Duodenal mucosa (tissue), 2 donors: ENCODE data around the gene ANXA10.

Experiments used
- H3K27ac ChIP-seq: one replicate; pipeline ENCODE4 v1.7.0; 2013; ENCODE audit warnings: low read depth, low read length
- H3K27me3 ChIP-seq, 2 donors: one replicate each; pipeline ENCODE4 v1.7.0; 2013; ENCODE audit warnings: low read length in 2 of 2, control low read depth in 1 of 2; ENCODE audit not compliant: insufficient read depth in 2 of 2, control insufficient read depth in 1 of 2
- H3K36me3 ChIP-seq, 2 donors: one replicate each; pipeline ENCODE4 v1.7.0; 2013; ENCODE audit warnings: low read length in 2 of 2, control low read depth in 1 of 2; ENCODE audit not compliant: insufficient read depth in 2 of 2, control insufficient read depth in 1 of 2
- H3K4me1 ChIP-seq, 2 donors: one replicate each; pipeline ENCODE4 v1.7.0; 2013; ENCODE audit warnings: low read length in 2 of 2, control low read depth in 1 of 2; ENCODE audit not compliant: insufficient read depth in 2 of 2, control insufficient read depth in 1 of 2
- H3K4me3 ChIP-seq, 2 donors: one replicate each; pipeline ENCODE4 v1.7.0; 2013; ENCODE audit warnings: low read length in 2 of 2, low read depth in 1 of 2
- H3K9ac ChIP-seq, 2 donors: one replicate each; pipeline ENCODE4 v1.7.0; 2013; ENCODE audit warnings: low read length in 2 of 2, low read depth in 1 of 2
- H3K9me3 ChIP-seq, 2 donors: one replicate each; pipeline ENCODE4 v1.7.0; 2013; ENCODE audit warnings: low read length in 2 of 2, control low read depth in 1 of 2; ENCODE audit not compliant: control insufficient read depth in 1 of 2

ANXA10 gene

GRCh38 chr4:168092176-168092712 is at the start of gene ANXA10:
Gene ANXA10 (plus strand): TSS chr4:168092537. CDS start chr4:168092701, 164 bp downstream.
- H3K4me1 ChIP-seq, result no peaks in the 10 kb centered on the region
- H3K9me3 ChIP-seq, result peaks cover 0 to 12% of the 10 kb centered on the region in 2 donors
- no peak within 1 kb of the TSS for H3K9ac ChIP-seq

GRCh38 chr4:168045354-168045753 is 47.0 kb upstream of the ANXA10 start:
- H3K27me3 ChIP-seq, result no peaks in the 10 kb centered on the region
- H3K4me3 ChIP-seq, result no peak overlapping the region
- H3K9ac ChIP-seq, result no peak overlapping the region
- H3K36me3 ChIP-seq, result no peaks in the 10 kb centered on the region
- H3K27ac ChIP-seq, result no peak overlapping the region
- H3K4me1 ChIP-seq, result no peaks in the 10 kb centered on the region
- H3K9me3 ChIP-seq, result peaks cover 0 to 4% of the 10 kb centered on the region in 2 donors

More at GRCh38 chr4:168092176-168092712, at the start of gene ANXA10:
- H3K4me3 ChIP-seq, result peak within 1 kb of the TSS in 1 of 2 donors; percentile 29
- no peaks in the 10 kb centered on the region for H3K27me3 ChIP-seq
- H3K36me3 ChIP-seq, result no peaks in the 10 kb centered on the region
- no peak within 1 kb of the TSS for H3K27ac ChIP-seq

GRCh38 chr4:168050002-168050401 is 42.3 kb upstream of the ANXA10 start:
- H3K27me3 ChIP-seq, result no peaks in the 10 kb centered on the region
- H3K27ac ChIP-seq, result no peak overlapping the region
- H3K36me3 ChIP-seq, result no peaks in the 10 kb centered on the region
- no peak overlapping the region for H3K9ac ChIP-seq
- H3K4me3 ChIP-seq, result no peak overlapping the region
- H3K9me3 ChIP-seq, result peaks cover 0 to 4% of the 10 kb centered on the region in 2 donors
- no peaks in the 10 kb centered on the region for H3K4me1 ChIP-seq

GRCh38 chr4:168051526-168051925 is 40.8 kb upstream of the ANXA10 start:
- Histone ChIP-seq H3K27ac (no peak overlapping the region), H3K4me1 (no peaks in the 10 kb centered on the region), H3K36me3 (no peaks in the 10 kb centered on the region), H3K4me3 (no peak overlapping the region), H3K27me3 (no peaks in the 10 kb centered on the region), H3K9me3 (peaks cover 0 to 4% of the 10 kb centered on the region in 2 donors), H3K9ac (no peak overlapping the region)

- Histone ChIP-seq H3K36me3 (no peaks in the 10 kb centered on the region), H3K27me3 (no peaks in the 10 kb centered on the region), H3K9ac (no peak overlapping the region), H3K4me1 (no peaks in the 10 kb centered on the region), H3K27ac (no peak overlapping the region), H3K4me3 (no peak overlapping the region), H3K9me3 (no peaks in the 10 kb centered on the region)
Observed at GRCh38 chr4:168057412-168057811, 34.9 kb upstream of the ANXA10 start.

- Histone ChIP-seq H3K36me3 (no peaks in the 10 kb centered on the region), H3K4me1 (no peaks in the 10 kb centered on the region), H3K27me3 (no peaks in the 10 kb centered on the region), H3K9me3 (no peaks in the 10 kb centered on the region), H3K4me3 (no peak overlapping the region), H3K27ac (no peak overlapping the region), H3K9ac (no peak overlapping the region)
Observed at GRCh38 chr4:168059251-168059650, 33.1 kb upstream of the ANXA10 start.

- Histone ChIP-seq H3K27me3 (no peaks in the 10 kb centered on the region), H3K36me3 (no peaks in the 10 kb centered on the region), H3K9ac (no peak overlapping the region), H3K4me3 (no peak overlapping the region), H3K4me1 (no peaks in the 10 kb centered on the region), H3K9me3 (no peaks in the 10 kb centered on the region), H3K27ac (no peak overlapping the region)
Observed at GRCh38 chr4:168063031-168063430, 29.3 kb upstream of the ANXA10 start.

- no peaks in the 10 kb centered on the region for H3K27me3 ChIP-seq
- H3K4me3 ChIP-seq, result no peak overlapping the region
- no peaks in the 10 kb centered on the region for H3K9me3 ChIP-seq
- no peak overlapping the region for H3K9ac ChIP-seq
- H3K27ac ChIP-seq, result no peak overlapping the region
- H3K36me3 ChIP-seq, result no peaks in the 10 kb centered on the region
- no peaks in the 10 kb centered on the region for H3K4me1 ChIP-seq
Observed at GRCh38 chr4:168070903-168071302, 21.4 kb upstream of the ANXA10 start.

- H3K4me3 ChIP-seq, result no peak overlapping the region
- H3K27me3 ChIP-seq, result no peaks in the 10 kb centered on the region
- no peaks in the 10 kb centered on the region for H3K9me3 ChIP-seq
- H3K36me3 ChIP-seq, result no peaks in the 10 kb centered on the region
- H3K27ac ChIP-seq, result no peak overlapping the region
- no peaks in the 10 kb centered on the region for H3K4me1 ChIP-seq
- H3K9ac ChIP-seq, result no peak overlapping the region
Observed at GRCh38 chr4:168071304-168071703, 21.0 kb upstream of the ANXA10 start.

GRCh38 chr4:168074861-168075260 is 17.5 kb upstream of the ANXA10 start:
- Histone ChIP-seq H3K9me3 (no peaks in the 10 kb centered on the region), H3K27me3 (no peaks in the 10 kb centered on the region), H3K4me1 (no peaks in the 10 kb centered on the region), H3K9ac (no peak overlapping the region), H3K36me3 (no peaks in the 10 kb centered on the region), H3K27ac (no peak overlapping the region), H3K4me3 (no peak overlapping the region)
